CD8-positive, alpha-beta memory T cell (primary cell): ENCODE data around the gene MACROD1. TPM values are rescaled to one million over a fixed set of nuclear protein-coding genes. Genes with fewer than 3 reads are reported as not detected.
A peak's percentile ranks its signal among the peaks of the same experiment; 100 is the strongest.

Source experiments
- CTCF ChIA-PET: fragments of 350-600 bp; sonication (Branson Sonifier 250); formaldehyde crosslinking; loops from one replicate; lab custom pipeline; 2021; ENCODE audit warnings: antibody characterized with exemption; lab: Charles Lee
- POLR2A ChIA-PET: fragments of 350-600 bp; sonication (Branson Sonifier 250); formaldehyde crosslinking; loops from one replicate; lab custom pipeline; 2021; ENCODE audit warnings: antibody characterized with exemption; lab: Charles Lee
- DNase-seq, 5 donors: peaks; one replicate each; pipeline versions ENCODE4 v3.0.0 to v3.0.0-alpha.2; 2020 to 2022; ENCODE audit warnings: mixed read lengths in 1 of 5
- H3K27ac ChIP-seq: one replicate; pipeline ENCODE4 v1.7.0; 2013; ENCODE audit warnings: low read depth, mild to moderate bottlenecking, low read length, moderate library complexity
- H3K27me3 ChIP-seq: 2 replicates; pipeline ENCODE4 v1.7.0; 2013; ENCODE audit warnings: low read length, mild to moderate bottlenecking; ENCODE audit not compliant: insufficient read depth, poor library complexity, severe bottlenecking
- H3K36me3 ChIP-seq: 2 replicates; pipeline ENCODE4 v1.7.0; 2013; ENCODE audit warnings: mild to moderate bottlenecking, low read length, moderate library complexity; ENCODE audit not compliant: insufficient read depth
- H3K4me1 ChIP-seq: 2 replicates; pipeline ENCODE4 v1.7.0; 2013; ENCODE audit warnings: mild to moderate bottlenecking, low read length, moderate library complexity; ENCODE audit not compliant: insufficient read depth
- H3K4me3 ChIP-seq: 2 replicates; pipeline ENCODE4 v1.7.0; 2013; ENCODE audit warnings: mild to moderate bottlenecking, low read length
- H3K9me3 ChIP-seq: 2 replicates; pipeline ENCODE4 v1.7.0; 2013; ENCODE audit warnings: mild to moderate bottlenecking, low read length
- H3K27ac Mint-ChIP-seq, 8 donors: one replicate each; pipeline ENCODE4 v1.8.0; 2020 to 2021; ENCODE audit warnings: mixed read lengths in 8 of 8, mild to moderate bottlenecking in 6 of 8, inconsistent platforms in 3 of 8, moderate library complexity in 3 of 8
- H3K27me3 Mint-ChIP-seq, 2 donors: one replicate each; pipeline ENCODE4 v1.8.0; 2020 to 2021; ENCODE audit warnings: mixed read lengths in 2 of 2, mild to moderate bottlenecking in 1 of 2, moderate library complexity in 1 of 2
- H3K36me3 Mint-ChIP-seq, 3 donors: one replicate each; pipeline ENCODE4 v1.8.0; 2020 to 2021; ENCODE audit warnings: mixed read lengths in 3 of 3, inconsistent platforms in 1 of 3, mild to moderate bottlenecking in 1 of 3
- H3K4me1 Mint-ChIP-seq, 3 donors: one replicate each; pipeline ENCODE4 v1.8.0; 2020 to 2021; ENCODE audit warnings: mixed read lengths in 3 of 3, inconsistent platforms in 1 of 3, mild to moderate bottlenecking in 1 of 3
- H3K4me3 Mint-ChIP-seq, 7 donors: one replicate each; pipeline ENCODE4 v1.8.0; 2020 to 2021; ENCODE audit warnings: mixed read lengths in 7 of 7, mild to moderate bottlenecking in 6 of 7, moderate library complexity in 4 of 7, inconsistent platforms in 2 of 7
- H3K9me3 Mint-ChIP-seq, 5 donors: one replicate each; pipeline ENCODE4 v1.8.0; 2020 to 2022; ENCODE audit warnings: mixed read lengths in 5 of 5, mild to moderate bottlenecking in 3 of 5, moderate library complexity in 2 of 5, inconsistent platforms in 1 of 5
- polyA plus RNA-seq: library from polyadenylated mRNA; unstranded; fragments of 300-500 nt; fragmentation: Illumina TruSeq; gene quantifications from one replicate; pipeline ENCODE4 v1.2.3, GENCODE V29; 2021
- total RNA-seq, 2 experiments: library from RNA; stranded (reverse); gene quantifications; one replicate each; pipeline ENCODE4 v1.2.3, GENCODE V29; 2021

MACROD1 gene
- total and polyA plus RNA-seq, 3 experiments from 2014 or later, result 9.2 to 25.5 (median 19.6) TPM

GRCh38 chr11:64098318-64098831 is 67.5 kb downstream of the MACROD1 start:
- H3K27ac Mint-ChIP-seq, result peak overlapping the region in 1 of 8 donors; percentile 23
- Histone ChIP-seq H3K36me3 (no peaks in the 10 kb centered on the region), H3K4me3 (no peak overlapping the region), H3K9me3 (no peaks in the 10 kb centered on the region), H3K27ac (no peak overlapping the region), H3K4me1 (no peaks in the 10 kb centered on the region), H3K27me3 (no peaks in the 10 kb centered on the region)
- H3K4me3 Mint-ChIP-seq, result no peak overlapping the region
- H3K27me3 Mint-ChIP-seq, result peaks cover 0 to 1% of the 10 kb centered on the region in 2 donors
- DNase-seq, result no peak
- H3K9me3 Mint-ChIP-seq, result no peaks in the 10 kb centered on the region
- H3K36me3 Mint-ChIP-seq, result no peaks in the 10 kb centered on the region
- ChIA-PET POLR2A (no interaction called here), CTCF (interaction anchor here (0.5 kb wide), 1 partner anchor 532 kb away, joined by 3 read pairs; no protein-coding TSS in a partner anchor)
- no peaks in the 10 kb centered on the region for H3K4me1 Mint-ChIP-seq

GRCh38 chr11:64097468-64098317 is 68.2 kb downstream of the MACROD1 start:
- Histone ChIP-seq H3K27ac (no peak overlapping the region), H3K9me3 (no peaks in the 10 kb centered on the region), H3K36me3 (no peaks in the 10 kb centered on the region), H3K4me1 (no peaks in the 10 kb centered on the region), H3K27me3 (no peaks in the 10 kb centered on the region), H3K4me3 (no peak overlapping the region)
- Mint-ChIP-seq H3K4me1 (no peaks in the 10 kb centered on the region), H3K27ac (no peak overlapping the region), H3K36me3 (no peaks in the 10 kb centered on the region), H3K4me3 (no peak overlapping the region), H3K9me3 (no peaks in the 10 kb centered on the region), H3K27me3 (peaks cover 0 to 1% of the 10 kb centered on the region in 2 donors)
- POLR2A ChIA-PET, result no interaction called here
- DNase-seq, result no peak
- CTCF ChIA-PET, result no interaction called here

- H3K27me3 Mint-ChIP-seq, result peaks cover 0 to 1% of the 10 kb centered on the region in 2 donors
- no peak overlapping the region for H3K27ac ChIP-seq
- no peaks in the 10 kb centered on the region for H3K9me3 ChIP-seq
- no peak overlapping the region for H3K4me3 ChIP-seq
- H3K4me1 ChIP-seq, result no peaks in the 10 kb centered on the region
- CTCF ChIA-PET, result no interaction called here
- POLR2A ChIA-PET, result no interaction called here
- no peaks in the 10 kb centered on the region for H3K9me3 Mint-ChIP-seq
- H3K4me1 Mint-ChIP-seq, result no peaks in the 10 kb centered on the region
- H3K36me3 ChIP-seq, result no peaks in the 10 kb centered on the region
- no peaks in the 10 kb centered on the region for H3K36me3 Mint-ChIP-seq
- no peak overlapping the region for H3K27ac Mint-ChIP-seq
- no peak overlapping the region for H3K4me3 Mint-ChIP-seq
- DNase-seq, result no peak
- H3K27me3 ChIP-seq, result no peaks in the 10 kb centered on the region
Measured at GRCh38 chr11:64096835-64097234, 69.1 kb downstream of the MACROD1 start.

GRCh38 chr11:64095949-64096348 is 70.0 kb downstream of the MACROD1 start:
- no peaks in the 10 kb centered on the region for H3K4me1 ChIP-seq
- H3K27ac ChIP-seq, result no peak overlapping the region
- Mint-ChIP-seq H3K4me3 (no peak overlapping the region), H3K9me3 (no peaks in the 10 kb centered on the region), H3K36me3 (no peaks in the 10 kb centered on the region), H3K27me3 (peaks cover 0 to 1% of the 10 kb centered on the region in 2 donors), H3K4me1 (no peaks in the 10 kb centered on the region), H3K27ac (no peak overlapping the region)
- H3K36me3 ChIP-seq, result no peaks in the 10 kb centered on the region
- CTCF ChIA-PET, result no interaction called here
- no peaks in the 10 kb centered on the region for H3K9me3 ChIP-seq
- DNase-seq, result no peak
- no peaks in the 10 kb centered on the region for H3K27me3 ChIP-seq
- POLR2A ChIA-PET, result no interaction called here
- no peak overlapping the region for H3K4me3 ChIP-seq

GRCh38 chr11:64095273-64095817 is 70.6 kb downstream of the MACROD1 start:
- no peak overlapping the region for H3K27ac ChIP-seq
- no peaks in the 10 kb centered on the region for H3K9me3 ChIP-seq
- H3K4me1 ChIP-seq, result no peaks in the 10 kb centered on the region
- Mint-ChIP-seq H3K4me3 (peak overlapping the region in 1 of 7 donors; percentile 27), H3K4me1 (no peaks in the 10 kb centered on the region), H3K27me3 (peaks cover 0 to 1% of the 10 kb centered on the region in 2 donors), H3K36me3 (no peaks in the 10 kb centered on the region), H3K27ac (no peak overlapping the region), H3K9me3 (no peaks in the 10 kb centered on the region)
- DNase-seq, result no peak
- H3K4me3 ChIP-seq, result no peak overlapping the region
- ChIA-PET POLR2A (no interaction called here), CTCF (no interaction called here)
- no peaks in the 10 kb centered on the region for H3K36me3 ChIP-seq
- H3K27me3 ChIP-seq, result no peaks in the 10 kb centered on the region

DNA sequence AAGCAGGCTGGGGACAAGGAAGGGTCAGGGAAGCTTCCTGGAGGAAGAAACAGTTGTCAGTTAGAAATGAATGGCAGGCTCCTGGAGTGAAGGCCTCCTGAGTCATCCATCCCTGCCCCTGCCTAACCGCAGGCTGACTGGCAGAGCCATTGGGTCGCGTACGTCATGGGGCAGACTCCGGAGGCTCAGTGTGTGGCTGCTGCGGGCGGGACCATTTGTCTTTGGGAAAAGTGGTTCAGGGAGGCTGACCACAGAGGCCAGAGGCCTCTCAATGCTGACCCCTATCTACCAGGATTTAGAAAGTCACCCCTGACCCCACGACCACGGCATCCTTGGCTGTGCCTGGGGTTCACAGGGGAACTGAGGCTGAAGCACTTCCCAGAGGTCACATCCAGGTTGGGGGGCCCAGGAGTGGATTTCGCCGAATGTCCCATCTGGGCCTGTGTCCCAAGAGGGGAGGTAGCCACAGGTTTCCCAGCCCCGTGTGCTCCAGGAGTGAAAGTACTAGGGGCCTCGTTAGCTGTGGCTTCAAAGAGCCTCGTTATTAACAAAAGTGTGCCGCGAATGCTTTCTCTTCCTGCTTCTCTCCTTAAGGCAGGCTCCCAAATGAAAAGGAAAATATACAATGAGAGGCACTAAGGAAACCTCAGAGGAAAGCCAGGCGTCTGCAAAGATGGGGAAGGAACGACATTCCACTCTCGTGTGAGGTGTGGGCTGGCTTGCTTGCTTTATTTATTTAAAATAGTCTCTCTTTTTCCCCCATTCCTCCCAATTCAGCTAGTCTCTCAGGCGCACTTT is 71.3 kb downstream of the MACROD1 start:
- H3K4me3 Mint-ChIP-seq, result no peak overlapping the region
- Histone ChIP-seq H3K27ac (no peak overlapping the region), H3K36me3 (no peaks in the 10 kb centered on the region), H3K27me3 (no peaks in the 10 kb centered on the region), H3K4me3 (no peak overlapping the region), H3K9me3 (no peaks in the 10 kb centered on the region), H3K4me1 (no peaks in the 10 kb centered on the region)
- H3K36me3 Mint-ChIP-seq, result no peaks in the 10 kb centered on the region
- CTCF ChIA-PET, result no interaction called here
- DNase-seq, result no peak
- H3K4me1 Mint-ChIP-seq, result no peaks in the 10 kb centered on the region
- no peaks in the 10 kb centered on the region for H3K9me3 Mint-ChIP-seq
- peaks cover 0 to 1% of the 10 kb centered on the region in 2 donors for H3K27me3 Mint-ChIP-seq
- peak overlapping the region in 1 of 8 donors; percentile 14 for H3K27ac Mint-ChIP-seq
- POLR2A ChIA-PET, result no interaction called here

DNA sequence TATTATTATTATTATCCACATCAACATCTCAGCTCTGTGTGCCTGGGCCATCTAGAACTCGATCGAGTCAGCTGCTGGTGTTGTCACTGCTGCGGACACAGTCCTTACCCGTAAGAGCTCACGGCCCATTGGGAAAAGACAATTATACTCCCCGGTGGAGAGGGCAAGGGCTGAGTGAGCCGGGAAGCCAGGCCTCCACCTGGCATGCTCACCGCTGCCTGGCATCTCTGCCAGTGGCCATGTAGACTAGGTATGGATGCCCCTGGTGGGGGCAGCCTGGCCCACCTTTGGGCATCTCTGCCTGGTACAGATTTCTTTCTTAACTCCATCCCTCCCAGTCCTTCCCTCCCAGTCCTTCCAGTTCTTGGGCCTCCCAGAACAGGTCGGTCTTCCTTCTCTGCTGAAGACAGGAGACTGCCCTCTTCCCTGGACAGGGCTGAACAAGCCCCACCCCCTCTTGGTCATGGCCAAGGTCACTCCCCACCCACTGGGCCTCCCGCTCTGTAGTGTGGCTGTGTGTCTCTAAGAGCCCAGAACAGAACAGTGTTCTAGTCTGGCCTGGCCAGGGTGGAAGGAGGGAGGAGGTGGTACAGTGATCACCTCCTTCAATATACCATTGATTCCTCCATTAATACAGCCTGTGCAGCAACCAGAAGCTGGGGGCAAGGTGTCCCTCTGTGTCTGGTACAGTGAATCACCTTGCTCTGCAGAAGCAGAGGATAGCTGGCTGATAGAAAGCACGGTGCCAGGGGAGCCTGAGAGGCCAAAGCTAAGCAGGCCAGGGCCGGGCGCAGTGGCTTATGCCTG is 72.5 kb downstream of the MACROD1 start:
- DNase-seq, result no peak
- no peaks in the 10 kb centered on the region for H3K36me3 Mint-ChIP-seq
- no peaks in the 10 kb centered on the region for H3K9me3 Mint-ChIP-seq
- no peaks in the 10 kb centered on the region for H3K36me3 ChIP-seq
- no peaks in the 10 kb centered on the region for H3K27me3 ChIP-seq
- H3K27me3 Mint-ChIP-seq, result peaks cover 0 to 1% of the 10 kb centered on the region in 2 donors
- peaks cover 0 to 2% (median 0%) of the 10 kb centered on the region in 3 donors for H3K4me1 Mint-ChIP-seq
- no peak overlapping the region for H3K4me3 Mint-ChIP-seq
- ChIA-PET CTCF (no interaction called here), POLR2A (no interaction called here)
- no peak overlapping the region for H3K27ac Mint-ChIP-seq
- no peak overlapping the region for H3K4me3 ChIP-seq
- no peaks in the 10 kb centered on the region for H3K4me1 ChIP-seq
- H3K27ac ChIP-seq, result no peak overlapping the region
- no peaks in the 10 kb centered on the region for H3K9me3 ChIP-seq
